Upper lobe of left lung (tissue), 6 donors: ENCODE measurements around the gene SEC22A. TPM values are rescaled to one million over a fixed set of nuclear protein-coding genes. Genes with fewer than 3 reads are reported as not detected.

Experiments used
- ATAC-seq, 2 donors: fragments of 200-7000 bp; cut with Tn5 transposase; one replicate each; pipeline ENCODE4 v1.9.1; 2022; ENCODE audit warnings: mild to moderate bottlenecking in 2 of 2, moderate library complexity in 2 of 2; ENCODE audit not compliant: low FRiP score in 2 of 2
- DNase-seq, 2 donors: peaks; one replicate each; pipeline ENCODE4 v3.0.0-alpha.2; 2019 to 2020
- H3K27ac ChIP-seq, 4 donors: fragments of 200-600 bp; sonication (generic); one replicate each; pipeline ENCODE4 v1.5.1; 2016 to 2019
- H3K27me3 ChIP-seq, 4 donors: fragments of 200-600 bp; sonication (generic); one replicate each; pipeline ENCODE4 v1.5.1; 2017 to 2019
- H3K36me3 ChIP-seq, 4 donors: fragments of 200-600 bp; sonication (generic); one replicate each; pipeline ENCODE4 v1.5.1; 2016 to 2019
- H3K4me1 ChIP-seq, 4 donors: fragments of 200-600 bp; sonication (generic); one replicate each; pipeline ENCODE4 v1.5.1; 2018 to 2019
- H3K4me3 ChIP-seq, 4 donors: fragments of 200-600 bp; sonication (generic); one replicate each; pipeline ENCODE4 v1.5.1; 2017 to 2019; ENCODE audit warnings: mild to moderate bottlenecking in 2 of 4, moderate library complexity in 1 of 4
- H3K9me3 ChIP-seq, 4 donors: fragments of 200-600 bp; sonication (generic); one replicate each; pipeline ENCODE4 v1.5.1; 2018 to 2019
- EP300 ChIP-seq, 4 donors: sonication (generic); formaldehyde crosslinking; IDR thresholded peaks; one replicate each; pipeline ENCODE4 v1.5.1; 2017; ENCODE audit warnings: antibody characterized with exemption in 4 of 4, control low read depth in 2 of 4
- POLR2A ChIP-seq, 4 donors: fragments of 450-650 bp; IDR thresholded peaks; one replicate each; pipeline ENCODE4 v1.5.1; 2016 to 2017; ENCODE audit warnings: antibody characterized with exemption in 4 of 4, mild to moderate bottlenecking in 2 of 4
- POLR2AphosphoS5 ChIP-seq, 2 donors: sonication (generic); formaldehyde crosslinking; IDR thresholded peaks; one replicate each; pipeline ENCODE4 v1.5.1; 2017; ENCODE audit warnings: antibody characterized with exemption in 2 of 2
- WGBS, 2 donors: methylation state at CpG; one replicate each; pipeline ENCODE4 v1.1.5; 2017 to 2018; 5-methylcytosine and 5-hydroxymethylcytosine counted together
- total RNA-seq, 6 donors: library from RNA; depleted of rRNA in 4 of 6; stranded (reverse); fragments of >200 nt in 4 of 6; gene quantifications; one replicate each; pipeline versions ENCODE4 v1.1.0 to v1.2.1, GENCODE V29; 2016 to 2021
- TF ChIP-seq, protein P1 (sequence below), 6 experiments: fragments of 450-650 bp in 4 of 6; fragments of 200-600 bp in 2 of 6; sonication (generic) in 2 of 6; IDR thresholded peaks; one replicate each; pipeline ENCODE4 v1.5.1; 2016 to 2019; ENCODE audit warnings: antibody characterized with exemption in 6 of 6
- donor health status: DM: no; HTN: no; CAD: no; lungs with moderate emphysema.
- donor health status: DM: no; HTN: yes; CAD: no; lungs with severe emphysema.

Gene SEC22A
- total RNA-seq, 6 donors from 2014 or later, result 5.5 to 22.5 (median 12.3) TPM

- 58 to 74% methylated on average over 5 of the region's 5 CpGs for WGBS, 2 donors
These were observed 32.2 kb upstream of the SEC22A start for GRCh38 chr3:123169492-123169929.

GRCh38 chr3:123169930-123170329, 31.8 kb upstream of the SEC22A start:
- Histone ChIP-seq H3K4me1 (no peaks in the 10 kb centered on the region), H3K9me3 (no peaks in the 10 kb centered on the region), H3K27me3 (no peaks in the 10 kb centered on the region), H3K4me3 (no peak overlapping the region), H3K27ac (no peak overlapping the region), H3K36me3 (peaks cover 0 to 20% (median 4%) of the 10 kb centered on the region in 4 donors)
- ATAC-seq (no peak), DNase-seq (no peak)
- WGBS, 2 donors, result 44 to 45% methylated on average over 2 of the region's 2 CpGs
- TF ChIP-seq, protein P1, sequence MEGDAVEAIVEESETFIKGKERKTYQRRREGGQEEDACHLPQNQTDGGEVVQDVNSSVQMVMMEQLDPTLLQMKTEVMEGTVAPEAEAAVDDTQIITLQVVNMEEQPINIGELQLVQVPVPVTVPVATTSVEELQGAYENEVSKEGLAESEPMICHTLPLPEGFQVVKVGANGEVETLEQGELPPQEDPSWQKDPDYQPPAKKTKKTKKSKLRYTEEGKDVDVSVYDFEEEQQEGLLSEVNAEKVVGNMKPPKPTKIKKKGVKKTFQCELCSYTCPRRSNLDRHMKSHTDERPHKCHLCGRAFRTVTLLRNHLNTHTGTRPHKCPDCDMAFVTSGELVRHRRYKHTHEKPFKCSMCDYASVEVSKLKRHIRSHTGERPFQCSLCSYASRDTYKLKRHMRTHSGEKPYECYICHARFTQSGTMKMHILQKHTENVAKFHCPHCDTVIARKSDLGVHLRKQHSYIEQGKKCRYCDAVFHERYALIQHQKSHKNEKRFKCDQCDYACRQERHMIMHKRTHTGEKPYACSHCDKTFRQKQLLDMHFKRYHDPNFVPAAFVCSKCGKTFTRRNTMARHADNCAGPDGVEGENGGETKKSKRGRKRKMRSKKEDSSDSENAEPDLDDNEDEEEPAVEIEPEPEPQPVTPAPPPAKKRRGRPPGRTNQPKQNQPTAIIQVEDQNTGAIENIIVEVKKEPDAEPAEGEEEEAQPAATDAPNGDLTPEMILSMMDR (IDR thresholded peaks at IDR 0.05), result no peak
- no peak for TF ChIP-seq EP300 (IDR thresholded peaks at IDR 0.05)
- no peak for TF ChIP-seq POLR2A (IDR thresholded peaks at IDR 0.05)
- no peak for TF ChIP-seq POLR2AphosphoS5 (IDR thresholded peaks at IDR 0.05)

More at GRCh38 chr3:123169492-123169929, 32.2 kb upstream of the SEC22A start:
- H3K4me3 ChIP-seq, result no peak overlapping the region
- DNase-seq, result no peak
- no peaks in the 10 kb centered on the region for H3K4me1 ChIP-seq
- no peaks in the 10 kb centered on the region for H3K27me3 ChIP-seq
- H3K27ac ChIP-seq, result no peak overlapping the region
- peaks cover 3 to 24% (median 7%) of the 10 kb centered on the region in 4 donors for H3K36me3 ChIP-seq
- no peaks in the 10 kb centered on the region for H3K9me3 ChIP-seq
- TF ChIP-seq EP300 (IDR thresholded peaks at IDR 0.05), result no peak
- TF ChIP-seq POLR2AphosphoS5 (IDR thresholded peaks at IDR 0.05), result no peak
- no peak for TF ChIP-seq POLR2A (IDR thresholded peaks at IDR 0.05)
- TF ChIP-seq, protein P1 (IDR thresholded peaks at IDR 0.05), result no peak
- ATAC-seq, result no peak

DNA sequence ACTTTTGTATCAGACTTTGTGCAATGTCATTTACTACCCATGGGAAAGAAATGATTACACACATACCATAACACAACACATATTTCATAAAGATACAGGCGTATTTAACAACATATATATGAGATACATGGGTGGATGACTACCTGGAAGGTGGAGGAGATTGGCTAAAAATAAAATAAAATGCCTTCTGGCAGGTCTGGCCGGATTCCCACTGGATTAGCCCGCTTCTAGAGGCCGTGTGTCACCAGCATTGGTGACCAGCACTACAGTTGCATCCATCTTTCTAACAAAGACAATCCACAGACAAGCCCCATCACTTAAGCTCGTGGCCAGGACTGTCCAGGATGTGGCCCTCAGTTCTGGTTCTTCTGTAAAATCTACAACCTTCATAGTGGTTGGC, 21.0 kb upstream of the SEC22A start:
- H3K27me3 ChIP-seq, result no peaks in the 10 kb centered on the region
- no peak for TF ChIP-seq EP300 (IDR thresholded peaks at IDR 0.05)
- TF ChIP-seq, protein P1 (IDR thresholded peaks at IDR 0.05), result no peak
- TF ChIP-seq POLR2A (IDR thresholded peaks at IDR 0.05), result no peak
- no peak for TF ChIP-seq POLR2AphosphoS5 (IDR thresholded peaks at IDR 0.05)
- H3K4me3 ChIP-seq, result no peak overlapping the region
- WGBS, 2 donors, result 87 to 90% methylated on average over 5 of the region's 5 CpGs
- no peak overlapping the region for H3K27ac ChIP-seq
- ATAC-seq (no peak), DNase-seq (no peak)
- no peaks in the 10 kb centered on the region for H3K36me3 ChIP-seq
- no peaks in the 10 kb centered on the region for H3K4me1 ChIP-seq
- H3K9me3 ChIP-seq, result no peaks in the 10 kb centered on the region

GRCh38 chr3:123186695-123187094, 15.0 kb upstream of the SEC22A start:
- H3K4me3 ChIP-seq, result no peak overlapping the region
- TF ChIP-seq POLR2A (IDR thresholded peaks at IDR 0.05) (no peak), POLR2AphosphoS5 (IDR thresholded peaks at IDR 0.05) (no peak), EP300 (IDR thresholded peaks at IDR 0.05) (no peak)
- TF ChIP-seq, protein P1 (IDR thresholded peaks at IDR 0.05), result no peak
- DNase-seq, result no peak
- H3K9me3 ChIP-seq, result no peaks in the 10 kb centered on the region
- 79 to 86% methylated on average over 2 of the region's 2 CpGs for WGBS, 2 donors
- no peaks in the 10 kb centered on the region for H3K27me3 ChIP-seq
- no peaks in the 10 kb centered on the region for H3K36me3 ChIP-seq
- no peak overlapping the region for H3K27ac ChIP-seq
- H3K4me1 ChIP-seq, result no peaks in the 10 kb centered on the region
- no peak for ATAC-seq

- no peak for DNase-seq
These were observed 13.7 kb upstream of the SEC22A start for GRCh38 chr3:123188058-123188457.

More at GRCh38 chr3:123188058-123188457, 13.7 kb upstream of the SEC22A start:
- H3K4me3 ChIP-seq, result no peak overlapping the region
- no peaks in the 10 kb centered on the region for H3K9me3 ChIP-seq
- WGBS, 2 donors, result 82% methylated on average over 6 of the region's 6 CpGs
- ATAC-seq, result no peak
- no peak overlapping the region for H3K27ac ChIP-seq
- no peaks in the 10 kb centered on the region for H3K4me1 ChIP-seq
- TF ChIP-seq POLR2A (IDR thresholded peaks at IDR 0.05), result no peak
- TF ChIP-seq, protein P1 (IDR thresholded peaks at IDR 0.05), result no peak
- TF ChIP-seq POLR2AphosphoS5 (IDR thresholded peaks at IDR 0.05), result no peak
- TF ChIP-seq EP300 (IDR thresholded peaks at IDR 0.05), result no peak
- no peaks in the 10 kb centered on the region for H3K27me3 ChIP-seq
- H3K36me3 ChIP-seq, result no peaks in the 10 kb centered on the region
